GM23248 (cell line): Measurements from ENCODE around the gene GALNT10. TPM values are rescaled to one million over a fixed set of nuclear protein-coding genes. Genes with fewer than 3 reads are reported as not detected.

Source experiments
- DNase-seq: peaks from one replicate; pipeline ENCODE4 v3.0.0-alpha.2; 2015
- H2AFZ ChIP-seq: fragments of 200-600 bp; sonication (generic); 2 replicates; pipeline ENCODE4 v1.6.1; 2016; ENCODE audit warnings: antibody characterized with exemption
- H3F3A ChIP-seq: fragments of 200-600 bp; sonication (generic); 2 replicates; pipeline ENCODE4 v1.6.1; 2016; ENCODE audit warnings: mild to moderate bottlenecking, antibody characterized with exemption, mixed run types; ENCODE audit not compliant: insufficient read depth
- H3K27ac ChIP-seq: fragments of 200-600 bp; sonication (generic); 2 replicates; pipeline ENCODE4 v1.5.1; 2016; ENCODE audit warnings: mild to moderate bottlenecking
- H3K27me3 ChIP-seq: fragments of 200-600 bp; sonication (generic); replicated peaks from 2 replicates; pipeline ENCODE4 v1.6.1; 2016; ENCODE audit warnings: mild to moderate bottlenecking; ENCODE audit not compliant: insufficient read depth
- H3K36me3 ChIP-seq: fragments of 200-600 bp; sonication (generic); 2 replicates; pipeline ENCODE4 v1.6.1; 2016; ENCODE audit warnings: low read depth, mild to moderate bottlenecking
- H3K4me1 ChIP-seq: fragments of 200-600 bp; sonication (generic); 2 replicates; pipeline ENCODE4 v1.6.1; 2016; ENCODE audit warnings: mild to moderate bottlenecking; ENCODE audit not compliant: insufficient read depth
- H3K4me2 ChIP-seq: fragments of 200-600 bp; sonication (generic); one replicate; pipeline ENCODE4 v1.6.1; 2016; ENCODE audit warnings: mild to moderate bottlenecking; ENCODE audit not compliant: unreplicated experiment
- H3K4me3 ChIP-seq: fragments of 200-600 bp; sonication (generic); 2 replicates; pipeline ENCODE4 v1.5.1; 2016; ENCODE audit warnings: mild to moderate bottlenecking
- H3K79me2 ChIP-seq: fragments of 200-600 bp; sonication (generic); 2 replicates; pipeline ENCODE4 v1.6.1; 2016; ENCODE audit warnings: mild to moderate bottlenecking; ENCODE audit not compliant: insufficient read depth
- H3K9ac ChIP-seq: fragments of 200-600 bp; sonication (generic); 2 replicates; pipeline ENCODE4 v1.6.1; 2016; ENCODE audit warnings: mild to moderate bottlenecking
- H3K9me2 ChIP-seq: fragments of 200-600 bp; sonication (generic); 2 replicates; pipeline ENCODE4 v1.6.1; 2016; ENCODE audit warnings: mixed run types, mild to moderate bottlenecking, moderate library complexity; ENCODE audit not compliant: insufficient read depth
- H3K9me3 ChIP-seq: fragments of 200-600 bp; sonication (generic); one replicate; pipeline ENCODE4 v1.6.1; 2017; ENCODE audit warnings: low read depth
- H4K20me1 ChIP-seq: fragments of 200-600 bp; sonication (generic); 2 replicates; pipeline ENCODE4 v1.6.0; 2016; ENCODE audit not compliant: insufficient read depth
- EZH2 ChIP-seq: fragments of 200-600 bp; sonication (generic); IDR thresholded peaks from 2 replicates; pipeline ENCODE4 v1.6.1; 2018; ENCODE audit warnings: antibody characterized with exemption, mild to moderate bottlenecking; ENCODE audit not compliant: insufficient read depth, poor library complexity, severe bottlenecking
- EZH2phosphoT487 ChIP-seq: fragments of 200-600 bp; sonication (generic); IDR thresholded peaks from 2 replicates; pipeline ENCODE4 v1.6.1; 2018; ENCODE audit warnings: antibody characterized with exemption, moderate library complexity, mild to moderate bottlenecking, low read depth; ENCODE audit not compliant: insufficient read depth
- WGBS, 2 experiments: methylation state at CpG; one replicate each; pipeline ENCODE4 v1.1.6; 2015 to 2017; ENCODE audit warnings: low lambda C conversion rate in 2 of 2, low coverage in 1 of 2; ENCODE audit errors: missing lambda C conversion rate in 2 of 2; 5-methylcytosine and 5-hydroxymethylcytosine counted together
- in situ Hi-C: fragments of 300-500 bp; cut with MboI; formaldehyde crosslinking; loops from 2 replicates; pipeline ENCODE4 v1.15.0; 2020
- polyA plus RNA-seq: library from polyadenylated mRNA; unstranded; fragments of >200 nt; fragmentation: Nextera tagmentation; extraction: Ambion mirVana; gene quantifications from 2 replicates; pipeline ENCODE4 v1.2.1, GENCODE V29; 2016
- total RNA-seq: library from RNA; depleted of rRNA; stranded (reverse); fragments of >200 nt; shearing (Covaris generic); gene quantifications from 2 replicates; pipeline ENCODE4 v1.2.3, GENCODE V29; 2014

Gene GALNT10
- total and polyA plus RNA-seq, 2 experiments from 2014 or later, result 23.3 to 67.9 TPM

DNA sequence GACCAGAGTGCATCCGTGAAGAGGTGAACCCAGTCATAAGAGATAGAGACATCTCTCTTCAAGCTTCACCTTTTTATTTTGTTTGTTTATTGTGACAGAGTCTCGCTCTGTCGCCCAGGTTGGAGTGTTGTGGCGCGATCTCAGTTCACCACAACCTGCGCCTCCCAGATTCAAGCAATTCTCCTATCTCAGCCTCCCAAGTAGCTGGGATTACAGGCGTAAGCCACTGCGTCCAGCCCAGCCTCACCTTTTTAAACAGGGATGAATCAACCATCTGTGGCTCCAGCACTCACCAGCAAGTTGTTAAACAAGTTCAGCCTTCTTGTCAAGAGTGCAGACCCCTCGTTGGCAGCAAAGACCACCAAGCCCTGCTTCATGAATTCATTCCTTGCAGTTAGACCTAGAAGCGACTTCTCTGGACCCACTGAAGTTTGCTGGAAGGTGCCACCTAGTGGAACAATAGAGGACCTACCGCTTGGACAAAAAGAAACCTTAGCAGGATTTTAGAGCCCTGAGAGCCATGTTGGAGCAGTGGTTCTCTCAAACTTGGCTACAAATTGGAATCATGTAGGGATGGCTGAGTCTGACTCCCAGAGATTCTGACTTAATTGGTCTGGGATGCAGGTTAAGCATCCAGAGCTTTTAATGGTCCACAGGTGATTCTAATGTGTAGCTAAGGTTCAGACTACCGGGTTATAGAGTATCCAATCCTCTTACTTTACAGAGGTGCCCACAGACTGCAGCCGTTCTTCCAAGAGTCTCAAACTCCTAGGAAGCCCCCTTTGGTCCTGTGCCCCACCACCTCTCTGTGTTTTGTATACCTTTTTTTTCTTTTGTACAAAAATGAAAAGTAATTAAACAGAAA, 10.5 kb upstream of the GALNT10 start:
- Histone ChIP-seq H3K9ac (no peak overlapping the region), H3K9me3 (no peaks in the 10 kb centered on the region), H2AFZ (0 out of 2 replicates have a peak overlapping the region, but pooled peaks have one; percentile 38), H3K9me2 (no peaks in the 10 kb centered on the region), H4K20me1 (no peaks in the 10 kb centered on the region), H3K4me3 (no peak overlapping the region), H3K36me3 (no peaks in the 10 kb centered on the region), H3K79me2 (no peaks in the 10 kb centered on the region), H3F3A (no peaks in the 10 kb centered on the region), H3K4me2 (no peak overlapping the region), H3K4me1 (0 out of 2 replicates have a peak, but pooled peaks cover 3% of the 10 kb centered on the region), H3K27me3 (no peaks in the 10 kb centered on the region), H3K27ac (no peak overlapping the region)
- TF ChIP-seq EZH2 (no peak), EZH2phosphoT487 (no peak)
- peak; percentile 82 for DNase-seq
- in situ Hi-C loops, result loop anchor here (10.0 to 25.0 kb wide), 2 partner anchors 105 to 232 kb away; no protein-coding TSS in a partner anchor
- whole genome bisulfite sequencing, 2 experiments, result 50 to 51% methylated on average over 13 of the region's 13 CpGs

DNA sequence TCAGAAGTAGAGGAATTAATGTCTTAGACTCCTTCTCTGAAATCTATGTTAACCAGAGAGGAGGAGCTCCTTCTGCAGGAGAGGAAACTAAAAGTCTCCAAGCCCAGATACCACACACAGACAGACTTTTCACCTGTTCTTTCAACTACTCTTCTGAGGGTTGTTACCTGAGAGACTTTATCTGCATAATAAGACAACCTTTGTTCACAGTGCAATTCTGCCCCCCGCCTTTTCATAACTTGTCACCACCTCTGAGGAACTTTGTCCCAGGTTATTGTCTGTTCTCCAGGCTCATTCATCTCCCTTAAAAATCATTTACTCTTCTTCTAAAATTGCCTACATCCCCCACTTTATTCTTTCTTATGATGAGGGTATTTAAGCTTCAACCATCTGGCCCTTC, 9.4 kb upstream of the GALNT10 start:
- no peak for DNase-seq
- Histone ChIP-seq H3K9me3 (no peaks in the 10 kb centered on the region), H4K20me1 (no peaks in the 10 kb centered on the region), H3K27me3 (no peaks in the 10 kb centered on the region), H3F3A (no peaks in the 10 kb centered on the region), H3K36me3 (no peaks in the 10 kb centered on the region), H3K4me1 (0 out of 2 replicates have a peak, but pooled peaks cover 3% of the 10 kb centered on the region), H3K9ac (no peak overlapping the region), H3K4me2 (no peak overlapping the region), H3K27ac (no peak overlapping the region), H3K79me2 (no peaks in the 10 kb centered on the region), H3K9me2 (no peaks in the 10 kb centered on the region), H3K4me3 (no peak overlapping the region), H2AFZ (no peak overlapping the region)
- in situ Hi-C loops, result loop anchor here (10.0 to 25.0 kb wide), 2 partner anchors 106 to 231 kb away; no protein-coding TSS in a partner anchor
- no peak for TF ChIP-seq EZH2phosphoT487
- TF ChIP-seq EZH2, result no peak
- 92 to 100% methylated on average over 1 of the region's 1 CpG for WGBS, 2 experiments

- WGBS, 2 experiments, result 20 to 26% methylated on average over 18 to 25 of the region's 25 CpGs
- H3K9ac ChIP-seq, result peak overlapping the region; percentile 78
- H3K27ac ChIP-seq, result no peak overlapping the region
- peak overlapping the region; percentile 88 for H3K4me3 ChIP-seq
- H3K4me2 ChIP-seq, result peak overlapping the region; percentile 89
- no peaks in the 10 kb centered on the region; the same call in 1 of the 2 replicates for H4K20me1 ChIP-seq
- H3K36me3 ChIP-seq, result no peaks in the 10 kb centered on the region
- no peaks in the 10 kb centered on the region for H3K9me2 ChIP-seq
- H3K79me2 ChIP-seq, result peaks cover 42% of the 10 kb centered on the region
- H3K9me3 ChIP-seq, result no peaks in the 10 kb centered on the region
- peak overlapping the region; percentile 90 for H2AFZ ChIP-seq
- H3K4me1 ChIP-seq, result peaks cover 30% of the 10 kb centered on the region
- in situ Hi-C loops, result loop anchor here (10.0 to 25.0 kb wide), 2 partner anchors 115 to 223 kb away; no protein-coding TSS in a partner anchor
- DNase-seq, result peak; percentile 61
- H3K27me3 ChIP-seq, result no peaks in the 10 kb centered on the region
- H3F3A ChIP-seq, result peaks cover 29% of the 10 kb centered on the region
- TF ChIP-seq EZH2phosphoT487, result no peak
- no peak for TF ChIP-seq EZH2
Measured at GRCh38 chr5:154189256-154189818, 1.2 kb upstream of the GALNT10 start.

- DNase-seq, result peak; percentile 93
- Histone ChIP-seq H3K27ac (peak overlapping the region; percentile 47), H3F3A (peaks cover 36% of the 10 kb centered on the region), H3K9me3 (no peaks in the 10 kb centered on the region), H3K4me1 (peaks cover 36% of the 10 kb centered on the region), H3K36me3 (no peaks in the 10 kb centered on the region), H3K9me2 (no peaks in the 10 kb centered on the region), H2AFZ (peak overlapping the region; percentile 90), H3K9ac (peak overlapping the region; percentile 78), H3K27me3 (no peaks in the 10 kb centered on the region), H3K4me3 (peak overlapping the region; percentile 88), H3K79me2 (peaks cover 49% of the 10 kb centered on the region), H3K4me2 (peak overlapping the region; percentile 89), H4K20me1 (no peaks in the 10 kb centered on the region; the same call in 1 of the 2 replicates)
- 1 to 2% methylated on average over 45 to 67 of the region's 67 CpGs for WGBS, 2 experiments
- in situ Hi-C loops, result loop anchor here (10.0 to 25.0 kb wide), 2 partner anchors 115 to 222 kb away; no protein-coding TSS in a partner anchor
- TF ChIP-seq EZH2 (no peak), EZH2phosphoT487 (no peak)
Measured at GRCh38 chr5:154189819-154190594, 526 bp upstream of the GALNT10 start.
